Heart left ventricle (tissue), 13 donors: ENCODE results near the gene EFCAB5.

ENCODE experiments used
- POLR2A ChIP-seq, 2 donors: fragments of 450-650 bp; IDR thresholded peaks; one replicate each; pipeline ENCODE4 v1.6.1; 2017; ENCODE audit warnings: antibody characterized with exemption in 2 of 2, mild to moderate bottlenecking in 2 of 2, moderate library complexity in 2 of 2
- TF ChIP-seq, protein P1 (sequence below), 12 donors: fragments of 200-600 bp; sonication (generic) in 4 of 12; IDR thresholded peaks; one replicate each; pipeline versions ENCODE4 v1.5.0 to v1.8.0; 2018 to 2022; ENCODE audit warnings: antibody characterized with exemption in 12 of 12, mild to moderate bottlenecking in 5 of 12
- donor health status: ischemic (EF 13 %, LVEDD 7.1; RV severe dilation, severe dysfunction).
- donor health status: DM: no; HTN: yes; CAD: no.
- donor health status: DM: no; HTN: no; CAD: no.
- donor health status: ischemic (EF 25% LVEDD 6.9; RV normal size, moderate dysfunction).
- donor health status: ischemic (EF 25% LVEDD 5.7; RV mildly dilated, moderate dysfunction).
- donor health status: ischemic (EF 35%, LVEDD 5.7; RV mildly dilated, moderate dysfunction).
- donor health status: nonischemic (EF 11% LVEDD 7.7; RV severe dilation, severe dysfunction).
- donor health status: DM: yes; HTN: yes; CAD: no.
- donor health status: PGD.
- donor health status: ischemic (EF 29% LVEDD 5.4; RV normal size, mild dysfunction).
- donor health status: nonischemic (EF 23%, LVEDD 6.1; RV moderate dilation, normal function).

DNA sequence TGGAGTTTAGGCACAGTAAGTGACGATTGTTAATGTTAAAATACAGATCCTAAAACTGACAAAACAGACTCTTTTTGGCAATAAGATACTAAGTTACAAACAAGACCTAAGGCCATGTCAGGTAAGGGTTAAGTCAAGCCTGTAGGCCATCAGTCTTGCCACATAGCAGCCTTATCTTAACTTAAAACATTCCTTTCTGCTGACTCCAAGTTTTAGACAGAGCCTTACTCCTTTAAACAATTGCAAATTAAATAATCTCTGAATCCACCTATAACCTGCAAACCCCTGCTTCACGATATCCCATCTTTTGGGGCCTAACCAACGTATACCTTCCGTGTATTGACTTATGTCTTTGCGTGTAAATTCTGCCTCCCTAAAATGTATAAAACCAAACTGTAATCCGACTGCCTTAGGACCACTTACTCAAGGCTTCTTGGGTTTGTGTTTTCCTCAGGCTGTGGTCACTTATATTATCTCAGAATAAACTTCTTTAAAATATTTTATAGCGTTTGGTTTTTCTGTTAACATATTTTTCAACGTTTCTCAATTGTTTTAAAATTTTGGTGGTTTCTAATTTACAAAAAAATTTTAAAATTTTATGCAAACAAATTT lies 64.4 kb downstream of the EFCAB5 start:
- TF ChIP-seq, protein P1, sequence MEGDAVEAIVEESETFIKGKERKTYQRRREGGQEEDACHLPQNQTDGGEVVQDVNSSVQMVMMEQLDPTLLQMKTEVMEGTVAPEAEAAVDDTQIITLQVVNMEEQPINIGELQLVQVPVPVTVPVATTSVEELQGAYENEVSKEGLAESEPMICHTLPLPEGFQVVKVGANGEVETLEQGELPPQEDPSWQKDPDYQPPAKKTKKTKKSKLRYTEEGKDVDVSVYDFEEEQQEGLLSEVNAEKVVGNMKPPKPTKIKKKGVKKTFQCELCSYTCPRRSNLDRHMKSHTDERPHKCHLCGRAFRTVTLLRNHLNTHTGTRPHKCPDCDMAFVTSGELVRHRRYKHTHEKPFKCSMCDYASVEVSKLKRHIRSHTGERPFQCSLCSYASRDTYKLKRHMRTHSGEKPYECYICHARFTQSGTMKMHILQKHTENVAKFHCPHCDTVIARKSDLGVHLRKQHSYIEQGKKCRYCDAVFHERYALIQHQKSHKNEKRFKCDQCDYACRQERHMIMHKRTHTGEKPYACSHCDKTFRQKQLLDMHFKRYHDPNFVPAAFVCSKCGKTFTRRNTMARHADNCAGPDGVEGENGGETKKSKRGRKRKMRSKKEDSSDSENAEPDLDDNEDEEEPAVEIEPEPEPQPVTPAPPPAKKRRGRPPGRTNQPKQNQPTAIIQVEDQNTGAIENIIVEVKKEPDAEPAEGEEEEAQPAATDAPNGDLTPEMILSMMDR (IDR thresholded peaks at IDR 0.05), result no peak
- no peak for TF ChIP-seq POLR2A (IDR thresholded peaks at IDR 0.05)
